Epithelial cell of prostate (primary cell): Measurements from ENCODE around the gene PRORP.
"Not testable (repeated sequence)": the region's sequence is repeated elsewhere in the genome, so short reads cannot be mapped to it uniquely, and the experiment has no call there.

Source experiments
- DNase-seq: peaks from one replicate; pipeline ENCODE4 v3.0.0-alpha.2; 2011; ENCODE audit warnings: low read depth, low spot score
- H3K27ac ChIP-seq: fragments of 450-650 bp; 2 replicates; pipeline ENCODE4 v1.5.1; 2017; ENCODE audit warnings: mild to moderate bottlenecking

PRORP gene

GRCh38 chr14:35134329-35135123 lies 12.2 kb downstream of the PRORP start:
- H3K27ac ChIP-seq: no peak overlapping the region
- no peak for DNase-seq

GRCh38 chr14:35138585-35138984 lies 16.2 kb downstream of the PRORP start:
- DNase-seq: no peak
- H3K27ac ChIP-seq: no peak overlapping the region

GRCh38 chr14:35140718-35141581 lies 18.6 kb downstream of the PRORP start:
- H3K27ac ChIP-seq: no peak overlapping the region
- no peak for DNase-seq

DNA sequence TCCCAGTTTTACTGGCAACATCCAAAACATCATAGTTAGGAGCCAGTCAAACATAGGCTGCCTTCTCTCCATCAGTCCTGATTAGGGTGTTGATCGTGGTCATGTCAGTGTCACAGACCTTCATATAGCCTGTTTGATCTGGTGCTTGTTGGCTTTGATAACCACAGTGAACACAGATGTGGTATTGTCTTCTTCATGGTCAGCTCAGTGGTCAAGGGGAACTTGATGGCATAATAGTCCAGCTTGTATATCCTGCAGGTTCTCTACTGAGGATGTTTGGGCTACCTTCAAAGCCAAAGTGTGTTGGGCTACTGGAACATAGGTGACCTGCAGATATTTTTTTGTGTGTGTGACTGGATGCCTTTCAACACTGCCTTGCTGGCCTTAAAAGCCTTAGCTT lies 21.7 kb downstream of the PRORP start:
- no peak for DNase-seq
- H3K27ac ChIP-seq: no peak overlapping the region

DNA sequence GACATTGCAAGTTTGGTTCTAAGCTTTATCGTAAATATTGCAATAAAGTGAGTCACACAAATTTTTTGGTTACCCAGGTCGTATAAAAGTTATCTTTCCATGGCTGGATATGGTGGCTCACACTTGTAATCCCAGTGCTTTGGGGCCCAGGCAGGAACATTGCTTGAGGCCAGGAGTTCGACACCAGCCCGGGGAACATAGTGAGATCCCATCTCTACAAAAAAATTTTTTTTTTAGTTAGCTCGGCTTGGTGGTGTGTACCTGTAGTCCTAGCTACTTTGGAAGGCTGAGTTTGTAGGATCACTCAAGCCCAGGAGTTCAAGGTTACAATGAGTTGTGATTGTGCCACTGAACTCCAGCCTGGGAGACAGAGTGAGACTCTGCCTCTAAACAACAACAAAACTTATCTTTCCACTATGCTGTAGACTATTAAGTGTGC lies 24.4 kb downstream of the PRORP start:
- DNase-seq: no peak

DNA sequence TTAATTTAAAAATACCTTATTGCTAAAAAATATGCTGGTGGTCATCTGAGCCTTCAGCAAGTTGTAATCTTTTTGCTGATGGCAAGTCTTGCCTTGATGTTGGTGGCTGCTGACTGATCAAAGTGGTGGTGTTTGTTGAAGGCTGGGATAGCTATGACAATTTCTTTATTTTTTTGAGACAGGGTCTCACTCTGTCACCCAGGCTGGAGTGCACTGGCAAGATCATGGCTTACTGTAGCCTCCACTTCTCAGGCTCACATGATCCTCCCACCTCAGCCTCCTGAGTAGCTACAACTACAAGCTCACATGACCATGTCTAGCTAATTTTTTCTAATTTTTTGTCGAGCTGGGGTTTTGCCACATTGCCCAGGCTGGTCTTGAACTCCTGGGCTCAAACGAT lies 24.8 kb downstream of the PRORP start:
- H3K27ac ChIP-seq: no peak overlapping the region
- no peak for DNase-seq

More for the DNA sequence above, 24.4 kb downstream of the PRORP start:
- H3K27ac ChIP-seq: no peak overlapping the region

- H3K27ac ChIP-seq: no peak overlapping the region
- no peak for DNase-seq
Observed at GRCh38 chr14:35147711-35148110, 25.4 kb downstream of the PRORP start.

DNA sequence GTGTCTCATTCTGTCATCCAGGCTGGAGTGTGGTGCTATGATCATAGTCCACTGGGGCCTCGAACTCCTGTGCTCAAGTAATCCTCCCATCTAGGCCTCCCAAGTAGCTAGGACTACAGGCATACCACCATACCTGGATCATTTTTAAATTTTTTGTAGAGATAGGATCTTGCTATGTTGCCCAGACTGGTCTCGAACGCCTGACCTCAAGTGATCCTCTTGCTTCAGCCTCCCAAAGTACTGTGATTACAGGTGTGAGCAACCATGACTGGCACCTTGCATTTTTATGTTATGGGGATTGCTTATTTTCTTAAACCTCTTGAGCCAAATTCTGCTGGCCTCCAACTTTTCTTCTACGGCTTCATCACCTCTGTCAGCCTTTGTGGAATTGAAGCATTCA lies 26.9 kb downstream of the PRORP start:
- no peak for DNase-seq
- no peak overlapping the region for H3K27ac ChIP-seq

- not testable (repeated sequence) for DNase-seq
Observed at GRCh38 chr14:35152531-35152930, 30.2 kb downstream of the PRORP start.

DNA sequence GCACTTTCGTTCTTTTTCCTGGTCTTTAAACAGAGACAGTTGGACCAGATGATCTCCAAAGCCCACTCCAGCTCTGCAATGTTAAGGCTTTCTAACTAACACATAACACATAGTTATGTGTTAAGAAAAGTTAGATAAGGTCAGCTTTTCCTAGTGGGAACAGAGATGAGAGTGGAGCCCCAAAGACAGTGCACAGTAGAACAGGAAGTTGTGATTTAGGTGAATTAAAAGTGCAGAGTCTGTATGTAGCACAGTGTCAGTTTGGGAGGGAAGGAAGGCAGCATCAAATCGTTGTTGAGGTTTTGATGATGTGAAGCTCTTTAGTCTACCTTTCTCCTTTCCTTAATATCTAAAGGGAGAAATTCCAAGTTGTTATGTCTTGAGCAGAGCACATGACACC lies 31.7 kb downstream of the PRORP start:
- no peak for DNase-seq
- H3K27ac ChIP-seq: no peak overlapping the region

More at GRCh38 chr14:35152531-35152930, 30.2 kb downstream of the PRORP start:
- not testable (repeated sequence) for H3K27ac ChIP-seq

DNA sequence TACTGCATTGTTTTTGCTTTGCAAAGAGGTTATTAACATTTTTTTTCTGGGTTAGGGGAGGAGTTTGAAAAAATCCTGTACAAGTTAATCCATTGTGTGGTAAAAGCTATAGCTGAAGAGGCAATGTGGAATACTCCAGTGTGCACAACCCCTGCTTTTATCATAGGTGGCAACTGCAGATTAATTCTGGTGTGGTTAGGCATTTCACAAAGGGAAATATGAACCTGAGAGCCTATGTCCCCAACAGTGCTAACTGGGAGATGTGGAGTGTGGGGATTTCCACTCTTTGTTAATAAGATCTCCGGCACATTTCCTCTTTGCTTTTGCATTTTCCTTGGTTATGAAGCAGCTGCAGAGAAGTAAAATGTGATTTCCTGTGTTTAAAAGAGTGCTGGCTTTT lies 33.6 kb downstream of the PRORP start:
- no peak overlapping the region for H3K27ac ChIP-seq
- no peak for DNase-seq

DNA sequence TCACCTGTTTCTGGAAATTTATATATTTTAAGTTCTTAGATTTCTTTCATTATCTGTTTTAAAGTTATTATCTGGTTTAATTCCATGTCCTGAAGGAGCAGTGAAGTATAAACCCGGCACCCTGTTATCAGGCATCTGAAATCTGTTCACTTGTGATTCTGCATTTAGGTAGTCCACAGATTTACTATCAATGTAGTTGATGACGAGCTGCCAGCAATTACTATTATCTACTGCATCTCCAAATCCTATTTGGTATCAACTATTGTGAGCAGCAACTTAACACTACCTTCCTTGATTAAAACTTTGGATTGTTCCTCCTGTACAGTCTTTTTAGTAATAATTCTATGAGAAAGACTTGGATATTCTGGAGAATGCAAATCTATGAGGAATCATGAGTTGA lies 36.1 kb downstream of the PRORP start:
- H3K27ac ChIP-seq: no peak overlapping the region
- no peak for DNase-seq

DNA sequence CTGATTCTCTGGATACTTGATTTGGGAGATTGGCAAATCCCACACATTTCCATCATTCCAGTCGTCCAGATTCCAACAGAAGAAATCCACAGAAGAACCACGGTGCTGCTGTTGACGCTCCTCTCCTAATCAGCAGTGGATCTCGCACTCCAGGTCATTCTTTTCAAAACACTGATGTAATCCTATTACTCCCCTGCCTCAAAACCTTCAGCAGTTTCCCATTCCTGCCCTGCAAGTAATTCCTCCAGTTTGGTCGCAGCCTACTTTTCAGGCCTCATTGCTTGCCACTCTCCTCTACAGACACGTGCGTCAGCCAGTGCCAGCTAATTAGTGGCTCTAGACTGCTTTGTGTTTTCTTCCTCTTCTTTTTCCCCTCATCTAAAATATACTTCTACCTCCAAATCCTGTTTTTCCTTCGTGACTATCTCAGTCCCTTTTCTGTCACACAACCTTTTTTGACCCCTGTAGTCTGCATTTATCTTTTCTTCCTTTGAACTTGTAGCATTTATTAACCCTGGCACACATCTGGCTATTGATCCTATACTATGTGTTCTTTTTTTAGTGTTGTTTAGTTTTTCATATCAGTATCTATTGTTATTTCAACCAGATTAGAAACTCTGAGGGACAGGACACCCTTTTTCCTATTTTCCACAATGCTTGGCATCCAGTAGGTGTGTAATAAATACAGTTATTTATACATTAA lies 36.8 kb downstream of the PRORP start:
- no peak for DNase-seq
- H3K27ac ChIP-seq: peak overlapping the region; percentile 44

DNA sequence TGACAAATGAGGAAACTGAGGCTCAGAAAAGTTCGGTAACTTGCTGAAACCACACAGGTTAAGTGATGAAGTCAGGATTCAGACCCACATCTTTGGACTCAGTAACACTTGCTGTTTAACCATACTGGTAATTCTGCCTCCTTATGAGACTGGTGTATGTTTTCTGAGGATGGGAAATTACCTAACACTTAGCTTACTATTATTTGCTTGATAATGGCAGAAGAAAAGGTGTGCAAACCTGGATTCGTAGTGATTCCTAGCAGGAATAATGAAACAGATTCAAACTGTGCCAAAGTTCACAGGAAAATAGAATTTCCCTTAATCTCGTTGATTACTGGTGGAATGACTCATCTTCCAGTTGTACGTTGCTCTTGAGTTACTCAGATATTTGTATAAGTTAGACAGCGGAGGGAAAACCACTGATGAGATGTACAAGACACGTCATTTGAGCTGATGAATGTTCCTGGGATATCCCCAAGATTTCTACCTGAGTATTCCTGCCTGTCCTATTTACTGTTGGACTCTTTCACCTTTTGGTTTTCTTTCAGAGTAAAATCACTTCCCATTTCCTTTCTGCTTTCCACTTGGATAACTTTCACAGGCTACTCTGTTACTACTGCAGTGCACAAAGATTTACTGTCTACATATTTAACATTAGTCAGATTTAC lies 37.5 kb downstream of the PRORP start:
- H3K27ac ChIP-seq: peak overlapping the region; percentile 44
- peak; percentile 91 for DNase-seq

- no peak for DNase-seq
- no peak overlapping the region for H3K27ac ChIP-seq
Observed at GRCh38 chr14:35161231-35161630, 38.9 kb downstream of the PRORP start.

- H3K27ac ChIP-seq: no peak overlapping the region
- DNase-seq: no peak
Observed at GRCh38 chr14:35163384-35163783, 41.0 kb downstream of the PRORP start.

- no peak overlapping the region for H3K27ac ChIP-seq
- no peak for DNase-seq
Observed at GRCh38 chr14:35164849-35165248, 42.5 kb downstream of the PRORP start.

GRCh38 chr14:35167496-35167895 lies 45.1 kb downstream of the PRORP start:
- H3K27ac ChIP-seq: no peak overlapping the region
- no peak for DNase-seq
